Endothelial cell of umbilical vein (primary cell): ENCODE results near the gene SLC9C2. TPM values are rescaled to one million over a fixed set of nuclear protein-coding genes. Genes with fewer than 3 reads are reported as not detected.

Experiments
- BruUV-seq: library from RNA; stranded (reverse); fragments of 400-500 nt; replicated peaks from 2 replicates; lab custom pipeline; 2021; lab: Mats Ljungman, UMichigan
- CTCF ChIA-PET: fragments of 300-600, 350-600 bp; sonication (Branson Sonifier 250); formaldehyde crosslinking; loops from one replicate; lab custom pipeline; 2021; ENCODE audit warnings: antibody characterized with exemption, inconsistent platforms; lab: Charles Lee
- POLR2A ChIA-PET: fragments of 300-600, 350-600 bp; sonication (Branson Sonifier 250); formaldehyde crosslinking; loops from one replicate; lab custom pipeline; 2021; ENCODE audit warnings: antibody characterized with exemption, inconsistent platforms; lab: Charles Lee
- DNase-seq: peaks from one replicate; pipeline ENCODE4 v3.0.0-alpha.2; 2011; ENCODE audit warnings: low read depth, low spot score
- FAIRE-seq: peaks from 2 replicates; lab custom pipeline; 2011; peaks lifted over from hg19 to GRCh38; lab: Jason Lieb, UNC
- H2AFZ ChIP-seq: 2 replicates; pipeline ENCODE4 v1.6.0; 2012; ENCODE audit warnings: low read depth, low read length, control low read depth, inconsistent platforms
- H3K27ac ChIP-seq: 2 replicates; pipeline ENCODE4 v1.5.1; 2011; ENCODE audit warnings: low read depth, mild to moderate bottlenecking, control low read depth, low read length, moderate library complexity; ENCODE audit not compliant: insufficient read depth
- H3K27me3 ChIP-seq, 2 experiments: 2 replicates each; pipeline versions ENCODE4 v1.6.0 to v1.6.1; 2011; ENCODE audit warnings: low read length in 2 of 2, mixed read lengths in 1 of 2; ENCODE audit not compliant: control insufficient read depth in 2 of 2, insufficient read depth in 2 of 2
- H3K36me3 ChIP-seq, 2 experiments: 2 replicates in 1 of 2; 3 replicates in 1 of 2; pipeline ENCODE4 v1.5.1; 2011; ENCODE audit warnings: low read length in 2 of 2, mild to moderate bottlenecking in 1 of 2, moderate library complexity in 1 of 2; ENCODE audit not compliant: control insufficient read depth in 2 of 2, insufficient read depth in 2 of 2; ENCODE audit errors: extremely low read depth in 1 of 2
- H3K4me1 ChIP-seq: 3 replicates; pipeline ENCODE4 v1.5.1; 2011; ENCODE audit warnings: mild to moderate bottlenecking, low read length; ENCODE audit not compliant: control insufficient read depth, insufficient read depth; ENCODE audit errors: extremely low read depth
- H3K4me2 ChIP-seq: 2 replicates; pipeline ENCODE4 v1.6.1; 2011; ENCODE audit warnings: low read length, control low read depth, mixed read lengths; ENCODE audit not compliant: insufficient read depth
- H3K4me3 ChIP-seq, 3 experiments: fragments of 200-600 bp in 1 of 3; sonication (generic), shearing (Covaris generic) in 1 of 3; replicated peaks in 1 of 3; 2 replicates each; pipeline ENCODE4 v1.5.1; 2011 to 2016; ENCODE audit warnings: control low read depth in 3 of 3, low read length in 3 of 3, mild to moderate bottlenecking in 2 of 3, inconsistent platforms in 1 of 3, low read depth in 1 of 3, moderate library complexity in 1 of 3; ENCODE audit not compliant: insufficient read depth in 1 of 3
- H3K79me2 ChIP-seq: 2 replicates; pipeline ENCODE4 v1.6.0; 2012; ENCODE audit warnings: low read length, inconsistent platforms; ENCODE audit not compliant: control insufficient read depth, insufficient read depth
- H3K9ac ChIP-seq: replicated peaks from 2 replicates; pipeline ENCODE3; 2011; ENCODE audit warnings: low read length, control low read depth; ENCODE audit not compliant: insufficient read depth; ENCODE audit errors: extremely low read depth
- H3K9me1 ChIP-seq: replicated peaks from 3 replicates; pipeline ENCODE4 v1.6.0; 2011; ENCODE audit warnings: mild to moderate bottlenecking, low read length; ENCODE audit not compliant: control insufficient read depth, insufficient read depth; ENCODE audit errors: extremely low read depth
- H3K9me3 ChIP-seq: replicated peaks from 2 replicates; pipeline ENCODE4 v1.5.1; 2012; ENCODE audit warnings: low read length, inconsistent platforms; ENCODE audit not compliant: control insufficient read depth, insufficient read depth
- H4K20me1 ChIP-seq: replicated peaks from 2 replicates; pipeline ENCODE3; 2011; ENCODE audit warnings: mild to moderate bottlenecking, low read length; ENCODE audit not compliant: control insufficient read depth, insufficient read depth; ENCODE audit errors: extremely low read depth
- EZH2 ChIP-seq: IDR thresholded peaks from 2 replicates; pipeline ENCODE4 v1.6.1; 2012; ENCODE audit warnings: borderline replicate concordance, low read depth, mild to moderate bottlenecking, moderate library complexity, low read length, inconsistent platforms; ENCODE audit not compliant: severe bottlenecking
- FOS ChIP-seq: IDR thresholded peaks from 2 replicates; pipeline ENCODE4 v1.6.1; 2011; ENCODE audit warnings: mild to moderate bottlenecking, low read length, moderate library complexity, borderline replicate concordance; ENCODE audit not compliant: insufficient read depth
- GATA2 ChIP-seq: IDR thresholded peaks from 2 replicates; pipeline ENCODE4 v1.7.0; 2011; ENCODE audit warnings: low read depth, mild to moderate bottlenecking, moderate library complexity, mixed read lengths, low read length; ENCODE audit not compliant: insufficient read length, insufficient read depth
- JUN ChIP-seq: IDR thresholded peaks from 2 replicates; pipeline ENCODE4 v1.6.1; 2011; ENCODE audit warnings: borderline replicate concordance, low read depth; ENCODE audit not compliant: insufficient read length, insufficient read depth
- MYC ChIP-seq: IDR thresholded peaks from one replicate; pipeline ENCODE4 v1.6.1; 2011; ENCODE audit warnings: mild to moderate bottlenecking, low read depth, low read length
- POLR2AphosphoS5 ChIP-seq: IDR thresholded peaks from 2 replicates; pipeline ENCODE4 v1.6.1; 2012; ENCODE audit warnings: low read depth, mild to moderate bottlenecking, control low read depth, low read length, moderate library complexity; ENCODE audit not compliant: insufficient read depth
- dilution Hi-C: fragments of 300-500 bp; cut with MboI; formaldehyde crosslinking; loops from one replicate; pipeline ENCODE4 v1.15.0; 2019; ENCODE audit warnings: low sequenced_read_pairs; ENCODE audit not compliant: extremely low pct_ligation_motif_present
- intact Hi-C: fragments of 100-400 bp; cut with micrococcal nuclease; formaldehyde crosslinking; loops from one replicate; pipeline ENCODE4 v1.10.0; 2022
- polyA plus RNA-seq, 4 experiments: library from polyadenylated mRNA; depleted of rRNA in 3 of 4; stranded (reverse) in 3 of 4; unstranded in 1 of 4; fragments of >200 nt; gene quantifications; 2 replicates each; pipeline versions ENCODE4 v1.2.1 to v1.2.3, GENCODE V29; 2011 to 2012; ENCODE audit warnings: missing spikeins in 1 of 4
- total RNA-seq: library from RNA; stranded (reverse); gene quantifications from 2 replicates; pipeline ENCODE4 v1.2.3, GENCODE V29; 2021
- TF ChIP-seq, protein P1 (sequence below), 2 donors: IDR thresholded peaks; 1 replicate in 1 of 2; 2 replicates in 1 of 2; pipeline ENCODE4 v1.5.1; 2011; ENCODE audit warnings: low read length in 2 of 2, mild to moderate bottlenecking in 2 of 2, moderate library complexity in 2 of 2, control low read depth in 1 of 2, inconsistent platforms in 1 of 2, low read depth in 1 of 2; ENCODE audit not compliant: insufficient read depth in 1 of 2; ENCODE audit errors: extremely low read depth in 1 of 2

Gene SLC9C2
- total and polyA plus RNA-seq, 2 donors (not counting 3 experiments of a cell fraction or from before 2014, with no cell fraction given): 0.15 TPM; not detected in 1

DNA sequence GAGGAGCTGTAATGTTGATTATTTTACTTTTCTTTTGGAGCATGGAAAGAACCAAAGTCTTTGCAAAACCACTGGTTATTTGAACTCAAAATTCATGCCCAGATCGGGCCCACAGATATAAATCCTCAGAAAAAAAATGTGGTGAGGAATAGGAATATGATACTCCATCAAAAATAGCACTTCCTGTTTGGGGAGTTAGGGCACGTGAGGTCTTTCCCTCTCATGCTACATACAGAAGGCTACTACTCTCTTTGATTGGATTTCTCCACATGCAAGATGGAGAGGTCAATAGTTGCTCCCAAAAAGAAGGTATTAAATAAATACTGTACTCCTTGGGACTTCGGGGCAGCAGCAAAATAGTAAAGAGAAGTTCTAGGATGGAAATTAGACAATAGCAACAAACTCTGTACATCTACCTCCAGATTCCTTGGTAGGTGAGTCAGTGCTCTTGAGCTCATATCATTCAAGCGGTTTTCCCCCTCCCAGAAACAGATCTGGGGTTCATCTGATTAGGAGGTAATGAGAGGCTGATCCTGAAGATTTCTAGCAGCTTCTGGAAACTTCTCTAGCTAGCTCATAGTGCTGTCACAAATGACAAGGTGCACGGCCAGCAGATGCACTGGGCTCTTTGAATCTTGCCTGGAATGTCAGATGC is 47.1 kb downstream of the SLC9C2 start:
- peaks cover 14% of the 10 kb centered on the region for H3K4me1 ChIP-seq
- no TSS peak for BruUV-seq
- no peaks in the 10 kb centered on the region for H3K9me3 ChIP-seq
- ChIA-PET POLR2A (no interaction called here), CTCF (no interaction called here)
- no peaks in the 10 kb centered on the region for H3K36me3 ChIP-seq
- H3K4me2 ChIP-seq: no peak overlapping the region
- no peaks in the 10 kb centered on the region for H3K27me3 ChIP-seq
- dilution Hi-C loops (no loop called here), intact Hi-C loops (no loop called here)
- no peak for DNase-seq
- no peak overlapping the region for H3K27ac ChIP-seq
- no peak overlapping the region for H3K9ac ChIP-seq
- H3K79me2 ChIP-seq: no peaks in the 10 kb centered on the region
- no peaks in the 10 kb centered on the region for H4K20me1 ChIP-seq
- TF ChIP-seq EZH2 (no peak), GATA2 (no peak), JUN (no peak), FOS (no peak), MYC (no peak), POLR2AphosphoS5 (no peak)
- TF ChIP-seq, protein P1, sequence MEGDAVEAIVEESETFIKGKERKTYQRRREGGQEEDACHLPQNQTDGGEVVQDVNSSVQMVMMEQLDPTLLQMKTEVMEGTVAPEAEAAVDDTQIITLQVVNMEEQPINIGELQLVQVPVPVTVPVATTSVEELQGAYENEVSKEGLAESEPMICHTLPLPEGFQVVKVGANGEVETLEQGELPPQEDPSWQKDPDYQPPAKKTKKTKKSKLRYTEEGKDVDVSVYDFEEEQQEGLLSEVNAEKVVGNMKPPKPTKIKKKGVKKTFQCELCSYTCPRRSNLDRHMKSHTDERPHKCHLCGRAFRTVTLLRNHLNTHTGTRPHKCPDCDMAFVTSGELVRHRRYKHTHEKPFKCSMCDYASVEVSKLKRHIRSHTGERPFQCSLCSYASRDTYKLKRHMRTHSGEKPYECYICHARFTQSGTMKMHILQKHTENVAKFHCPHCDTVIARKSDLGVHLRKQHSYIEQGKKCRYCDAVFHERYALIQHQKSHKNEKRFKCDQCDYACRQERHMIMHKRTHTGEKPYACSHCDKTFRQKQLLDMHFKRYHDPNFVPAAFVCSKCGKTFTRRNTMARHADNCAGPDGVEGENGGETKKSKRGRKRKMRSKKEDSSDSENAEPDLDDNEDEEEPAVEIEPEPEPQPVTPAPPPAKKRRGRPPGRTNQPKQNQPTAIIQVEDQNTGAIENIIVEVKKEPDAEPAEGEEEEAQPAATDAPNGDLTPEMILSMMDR (IDR thresholded peaks at IDR 0.05; ENCODE audit: extremely low read depth in 1 of 2, insufficient read depth in 1 of 2, low read depth in 1 of 2, low read length in 2 of 2): no peak
- H3K4me3 ChIP-seq: no peak overlapping the region
- FAIRE-seq: no peak
- H2AFZ ChIP-seq: no peak overlapping the region
- H3K9me1 ChIP-seq: no peaks in the 10 kb centered on the region
